Measurements from ENCODE around the gene TFAP2B. TPM values are rescaled to one million over a fixed set of nuclear protein-coding genes. Genes with fewer than 3 reads are reported as not detected.

The TFAP2B gene
- total RNA-seq, 1 donor from 2014 or later = 11.6 TPM

- Mint-ChIP-seq H3K9me3 (no peaks in the 10 kb centered on the region), H3K4me1 (ENCODE audit: unreplicated experiment) (peaks cover 7% of the 10 kb centered on the region), H3K36me3 (peaks cover 22% of the 10 kb centered on the region), H3K4me3 (peak overlapping the region; percentile 89), H3K27ac (peak overlapping the region; percentile 95), H3K27me3 (peaks cover 98% of the 10 kb centered on the region)
- peak; percentile 33 for TF ChIP-seq CTCF (conservative IDR thresholded peaks at IDR 0.05)
- DNase-seq (ENCODE audit: extremely low spot score, unreplicated experiment) = no peak
Measured at GRCh38 chr6:50824552-50824951, 5.9 kb downstream of the TFAP2B start.

GRCh38 chr6:50825375-50826036 is 6.8 kb downstream of the TFAP2B start:
- Mint-ChIP-seq H3K27ac (peak overlapping the region; percentile 95), H3K4me1 (ENCODE audit: unreplicated experiment) (peaks cover 9% of the 10 kb centered on the region), H3K27me3 (peaks cover 98% of the 10 kb centered on the region), H3K36me3 (peaks cover 26% of the 10 kb centered on the region), H3K9me3 (no peaks in the 10 kb centered on the region), H3K4me3 (peak overlapping the region; percentile 89)
- TF ChIP-seq CTCF (conservative IDR thresholded peaks at IDR 0.05) = no peak
- DNase-seq (ENCODE audit: extremely low spot score, unreplicated experiment) = no peak

- peaks cover 8% of the 10 kb centered on the region for H3K4me1 Mint-ChIP-seq (ENCODE audit: unreplicated experiment)
Measured at GRCh38 chr6:50826037-50826761, 7.5 kb downstream of the TFAP2B start.

GRCh38 chr6:50826803-50827202 is 8.1 kb downstream of the TFAP2B start:
- Mint-ChIP-seq H3K27me3 (peaks cover 98% of the 10 kb centered on the region), H3K9me3 (no peaks in the 10 kb centered on the region), H3K36me3 (peaks cover 19% of the 10 kb centered on the region), H3K4me1 (ENCODE audit: unreplicated experiment) (peaks cover 8% of the 10 kb centered on the region), H3K27ac (peak overlapping the region; percentile 95), H3K4me3 (peak overlapping the region; percentile 89)
- no peak for DNase-seq (ENCODE audit: extremely low spot score, unreplicated experiment)
- no peak for TF ChIP-seq CTCF (conservative IDR thresholded peaks at IDR 0.05)

More at GRCh38 chr6:50826037-50826761, 7.5 kb downstream of the TFAP2B start:
- Mint-ChIP-seq H3K9me3 (no peaks in the 10 kb centered on the region), H3K27me3 (peaks cover 98% of the 10 kb centered on the region), H3K36me3 (peaks cover 24% of the 10 kb centered on the region), H3K27ac (peak overlapping the region; percentile 95), H3K4me3 (peak overlapping the region; percentile 89)
- DNase-seq (ENCODE audit: extremely low spot score, unreplicated experiment) = no peak
- no peak for TF ChIP-seq CTCF (conservative IDR thresholded peaks at IDR 0.05)

- H3K27ac Mint-ChIP-seq = peak overlapping the region; percentile 10
- peaks cover 12% of the 10 kb centered on the region for H3K36me3 Mint-ChIP-seq
Measured at GRCh38 chr6:50829049-50829448, 10.4 kb downstream of the TFAP2B start.

More at GRCh38 chr6:50829049-50829448, 10.4 kb downstream of the TFAP2B start:
- DNase-seq (ENCODE audit: extremely low spot score, unreplicated experiment) = no peak
- Mint-ChIP-seq H3K9me3 (no peaks in the 10 kb centered on the region), H3K27me3 (peaks cover 96% of the 10 kb centered on the region), H3K4me1 (ENCODE audit: unreplicated experiment) (peaks cover 4% of the 10 kb centered on the region), H3K4me3 (no peak overlapping the region)
- TF ChIP-seq CTCF (conservative IDR thresholded peaks at IDR 0.05) = no peak
